ENCODE data around the gene DPP7.

DPP7 gene

GRCh38 chr9:137141976-137142936 is 27.7 kb upstream of the DPP7 start:
- TF ChIP-seq POLR2AphosphoS5 (IDR thresholded peaks at IDR 0.05; ENCODE audit: low read depth, low read length) (no peak), SIN3A (IDR thresholded peaks at IDR 0.05; ENCODE audit: borderline replicate concordance, insufficient read depth, low read length) (no peak), FOXP2 (optimal IDR thresholded peaks at IDR 0.05; ENCODE audit: borderline replicate concordance, extremely low read depth, extremely low read length, insufficient read depth) (no peak), REST (IDR thresholded peaks at IDR 0.05; ENCODE audit: insufficient read depth in 1 of 2, low read depth in 2 of 2, low read length in 2 of 2) (no peak), TAF1 (IDR thresholded peaks at IDR 0.05; ENCODE audit: borderline replicate concordance, insufficient read depth, low read length) (no peak)

DNA sequence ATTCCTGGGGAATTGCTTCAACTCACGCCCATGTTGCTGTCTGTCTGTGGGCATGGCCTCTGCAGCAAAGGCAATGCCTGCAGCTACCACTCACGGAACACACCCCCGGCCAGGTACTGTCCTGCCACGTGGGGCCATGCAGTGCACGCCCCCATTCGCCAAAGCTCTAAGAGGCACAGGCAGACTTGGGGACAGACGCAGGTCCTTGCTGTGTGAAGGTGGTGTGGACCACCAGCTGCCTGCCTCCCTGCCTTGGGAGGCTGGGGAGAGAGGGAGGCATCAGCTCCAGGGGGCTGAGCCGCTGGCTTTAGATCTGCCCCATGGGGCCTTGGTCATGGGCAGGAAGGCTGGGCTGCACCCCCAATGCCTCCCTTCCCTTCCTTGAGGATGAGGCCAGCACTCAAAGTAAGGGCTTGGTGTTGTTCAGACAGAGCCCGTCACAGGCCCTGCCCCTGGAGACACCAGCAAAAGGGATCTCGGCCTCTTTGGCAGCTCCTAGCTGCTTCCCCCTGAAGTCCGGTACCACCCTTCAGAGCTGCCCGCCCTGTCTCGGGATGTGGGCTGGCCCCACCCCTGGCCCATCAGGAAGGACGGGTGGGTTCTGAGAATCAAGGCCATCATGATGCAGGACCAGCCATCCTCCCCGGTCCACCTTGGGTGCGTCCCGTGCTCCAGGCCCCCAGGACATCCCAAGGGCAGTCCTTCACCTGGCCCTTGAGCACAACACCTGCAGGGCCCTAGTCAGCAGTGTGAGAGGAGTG is 26.7 kb upstream of the DPP7 start:
- no peak for TF ChIP-seq TAF1 (IDR thresholded peaks at IDR 0.05; ENCODE audit: borderline replicate concordance, insufficient read depth, low read length)
- TF ChIP-seq POLR2AphosphoS5 (IDR thresholded peaks at IDR 0.05; ENCODE audit: low read depth, low read length) = no peak
- no peak for TF ChIP-seq FOXP2 (optimal IDR thresholded peaks at IDR 0.05; ENCODE audit: borderline replicate concordance, extremely low read depth, extremely low read length, insufficient read depth)
- no peak for TF ChIP-seq REST (IDR thresholded peaks at IDR 0.05; ENCODE audit: insufficient read depth in 1 of 2, low read depth in 2 of 2, low read length in 2 of 2)
- no peak for TF ChIP-seq SIN3A (IDR thresholded peaks at IDR 0.05; ENCODE audit: borderline replicate concordance, insufficient read depth, low read length)

DNA sequence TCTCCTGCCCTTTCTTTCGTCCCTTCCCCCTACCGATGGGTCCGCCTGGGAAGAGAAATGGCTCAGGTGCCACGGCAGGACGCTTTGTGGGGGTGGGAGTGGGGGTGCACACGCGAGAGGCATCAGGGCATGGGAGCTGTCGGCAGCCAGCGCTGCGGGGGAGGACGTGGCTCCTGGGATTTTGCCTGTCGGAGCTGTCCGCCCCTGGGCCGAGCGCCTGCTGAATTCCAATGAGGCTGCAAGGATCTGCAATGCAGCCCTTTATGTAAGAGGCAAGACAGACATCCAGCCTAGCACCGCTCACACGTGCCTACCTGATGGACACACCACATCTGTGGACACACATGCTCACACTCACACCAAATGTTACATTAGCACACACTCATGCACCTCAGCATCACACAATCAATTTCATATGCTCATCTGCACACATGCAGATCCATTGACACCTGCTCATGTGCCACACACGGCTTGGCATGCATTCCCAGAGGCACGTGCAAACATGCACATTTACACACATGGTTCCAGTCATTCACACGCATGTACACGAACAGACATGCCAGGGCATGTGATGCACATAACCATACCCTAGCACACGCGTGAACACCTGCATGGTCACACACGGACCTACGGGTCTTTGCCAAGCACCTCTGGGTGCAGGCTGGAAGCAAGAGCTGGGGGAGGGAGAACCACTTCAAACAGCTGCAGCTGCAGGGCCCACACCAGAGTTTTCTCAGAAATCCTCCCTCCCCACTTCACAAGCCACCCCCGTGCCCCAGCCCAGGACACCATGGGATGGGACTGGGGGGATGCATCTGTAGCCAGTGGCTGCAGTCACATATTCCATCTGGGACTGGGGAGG is 25.8 kb upstream of the DPP7 start:
- TF ChIP-seq REST (IDR thresholded peaks at IDR 0.05; ENCODE audit: insufficient read depth in 1 of 2, low read depth in 2 of 2, low read length in 2 of 2) (peak; percentile 35 to 67; a peak in 1 of 4 replicates), TAF1 (IDR thresholded peaks at IDR 0.05; ENCODE audit: borderline replicate concordance, insufficient read depth, low read length) (no peak), SIN3A (IDR thresholded peaks at IDR 0.05; ENCODE audit: borderline replicate concordance, insufficient read depth, low read length) (no peak)

GRCh38 chr9:137139468-137140150 is 25.1 kb upstream of the DPP7 start:
- no peak for TF ChIP-seq FOXP2 (optimal IDR thresholded peaks at IDR 0.05; ENCODE audit: borderline replicate concordance, extremely low read depth, extremely low read length, insufficient read depth)
- TF ChIP-seq SIN3A (IDR thresholded peaks at IDR 0.05; ENCODE audit: borderline replicate concordance, insufficient read depth, low read length) = no peak

Measured in PFSK-1 (cell line).